Stimulated activated CD8-positive, alpha-beta memory T cell treated with anti-CD3 and anti-CD28 coated beads, Interleukin-12 subunit alpha, Interleukin-12 subunit beta, amount 100 ng/mL, for 1 hour (primary cell): Measurements from ENCODE around the gene RBPJL.

Experiments
- DNase-seq: peaks from one replicate; pipeline ENCODE4 v3.0.0-alpha.2; 2020; ENCODE audit warnings: low read depth

Gene RBPJL

DNA sequence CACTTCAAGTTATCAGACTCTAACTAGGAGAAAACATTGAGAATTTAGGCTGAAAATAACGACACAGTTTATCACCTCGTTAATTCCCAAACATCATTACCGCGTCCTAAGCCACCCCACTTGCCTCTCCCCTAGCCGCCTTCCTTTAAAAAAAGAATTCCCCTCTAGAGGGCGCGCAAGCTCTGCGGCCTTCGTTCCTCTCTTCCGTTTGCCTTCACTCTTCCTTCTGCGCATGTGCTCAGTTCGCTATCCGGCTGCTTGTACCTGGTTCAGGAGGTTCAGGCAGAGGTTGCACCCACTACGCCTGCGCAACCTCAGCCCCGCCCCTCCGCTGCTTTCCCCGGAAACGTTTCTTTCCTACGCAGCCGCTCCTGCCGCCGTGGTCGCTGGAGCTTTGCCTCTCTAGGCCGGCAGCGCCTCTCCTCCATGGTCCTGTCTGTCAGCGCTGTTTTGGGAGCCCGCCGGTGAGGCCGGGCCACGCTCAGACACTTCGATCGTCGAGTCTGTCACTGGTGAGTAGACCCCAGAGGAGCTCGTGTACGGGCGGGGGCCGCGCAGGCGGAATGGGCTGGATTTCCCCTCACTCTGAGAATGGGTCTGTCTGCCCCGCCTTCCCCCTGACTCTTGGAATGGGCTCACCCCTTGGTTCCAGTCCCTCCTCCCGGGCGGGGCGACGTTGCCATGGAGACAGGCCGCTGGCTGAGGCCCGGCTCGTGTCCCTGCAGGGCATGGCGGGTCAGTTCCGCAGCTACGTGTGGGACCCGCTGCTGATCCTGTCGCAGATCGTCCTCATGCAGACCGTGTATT, 56.4 kb downstream of the RBPJL start, which contains the start of gene SYS1:
SYS1 (plus strand) TSS at position 353 of the 807 bp plus-strand sequence; CDS start at position 729, 376 bp downstream.
- peak; percentile 96 for DNase-seq

- DNase-seq, result no peak
Measured at GRCh38 chr20:45363611-45364492, 57.2 kb downstream of the RBPJL start.

DNA sequence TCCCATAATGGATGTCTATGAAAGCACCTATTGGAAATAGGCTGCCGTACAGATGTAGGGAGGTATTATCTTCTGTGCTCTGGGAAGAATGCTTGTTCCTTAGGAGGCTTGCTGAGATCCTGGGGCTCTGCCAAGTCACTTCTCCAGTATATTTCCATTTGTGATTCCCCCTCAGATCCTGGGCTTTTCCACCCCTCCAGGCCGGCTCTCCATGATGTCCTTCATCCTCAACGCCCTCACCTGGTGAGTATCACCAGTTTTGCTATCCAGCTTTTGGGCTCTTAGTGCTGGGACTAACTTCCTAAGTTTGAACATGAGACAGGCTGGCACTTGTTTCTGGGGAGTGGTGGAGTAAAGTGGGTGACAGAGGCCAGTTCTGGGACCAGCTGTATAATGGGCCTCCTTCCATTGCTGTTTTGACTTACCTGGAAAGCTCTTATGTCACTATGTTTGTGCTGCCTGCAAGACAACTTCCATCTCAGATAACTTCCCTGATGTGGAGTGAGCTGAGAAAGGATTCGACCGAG, 58.9 kb downstream of the RBPJL start:
- no peak for DNase-seq

GRCh38 chr20:45366192-45366591, 59.6 kb downstream of the RBPJL start:
- DNase-seq, result no peak

GRCh38 chr20:45366631-45367030, 60.0 kb downstream of the RBPJL start:
- DNase-seq, result no peak

DNA sequence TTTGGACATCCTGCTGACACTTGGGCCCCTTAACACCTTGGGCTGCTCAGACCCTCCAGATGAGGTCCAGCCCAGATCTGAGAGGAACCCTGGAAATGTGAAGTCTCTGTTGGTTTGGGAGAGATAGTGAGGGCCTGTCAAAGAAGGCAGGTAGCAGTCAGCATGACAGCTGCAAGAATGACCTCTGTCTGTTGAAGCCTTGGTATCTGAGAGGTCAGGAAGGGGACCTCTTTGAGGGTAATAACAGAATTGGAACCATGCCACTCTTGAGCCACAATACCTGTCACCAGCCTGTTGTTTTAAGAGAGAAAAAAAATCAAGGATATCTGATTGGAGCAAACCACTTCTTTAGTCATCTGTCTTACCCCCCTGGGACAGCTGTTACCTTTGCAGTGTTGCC, 60.5 kb downstream of the RBPJL start:
- DNase-seq, result no peak
